H7 (cell line): ENCODE results near the gene CDH11. TPM values are rescaled to one million over a fixed set of nuclear protein-coding genes. Genes with fewer than 3 reads are reported as not detected.

ENCODE experiments used
- DNase-seq: peaks from one replicate; pipeline ENCODE4 v3.0.0; 2012
- H3K27me3 ChIP-seq: 2 replicates; pipeline ENCODE4 v1.6.0; 2011; ENCODE audit warnings: mild to moderate bottlenecking, low read length; ENCODE audit not compliant: control insufficient read depth, insufficient read depth
- H3K36me3 ChIP-seq: replicated peaks from 2 replicates; pipeline ENCODE4 v1.5.1; 2011; ENCODE audit warnings: low read length; ENCODE audit not compliant: control insufficient read depth, insufficient read depth
- H3K4me3 ChIP-seq: 2 replicates; pipeline ENCODE4 v1.5.1; 2011; ENCODE audit warnings: low read depth, mild to moderate bottlenecking, control low read depth, low read length, moderate library complexity; ENCODE audit not compliant: insufficient read depth
- total RNA-seq: library from RNA; depleted of rRNA; stranded (reverse); fragments of >200 nt; shearing (Covaris generic); gene quantifications from 2 replicates; pipeline ENCODE4 v1.2.3, GENCODE V29; 2014

CDH11 gene
- total RNA-seq, 1 experiment from 2014 or later = 12.9 TPM

GRCh38 chr16:65101009-65101408 is 20.9 kb downstream of the CDH11 start:
- H3K27me3 ChIP-seq = no peaks in the 10 kb centered on the region
- no peak overlapping the region for H3K4me3 ChIP-seq
- H3K36me3 ChIP-seq = no peaks in the 10 kb centered on the region
- no peak for DNase-seq

- H3K27me3 ChIP-seq = no peaks in the 10 kb centered on the region
- DNase-seq = no peak
- H3K4me3 ChIP-seq = no peak overlapping the region
- H3K36me3 ChIP-seq = no peaks in the 10 kb centered on the region
Observed at GRCh38 chr16:65099607-65100006, 22.3 kb downstream of the CDH11 start.

- no peak for DNase-seq
- no peaks in the 10 kb centered on the region for H3K36me3 ChIP-seq
- H3K27me3 ChIP-seq = no peaks in the 10 kb centered on the region
- H3K4me3 ChIP-seq = no peak overlapping the region
Observed at GRCh38 chr16:65098916-65099315, 22.9 kb downstream of the CDH11 start.

GRCh38 chr16:65097296-65097695 is 24.6 kb downstream of the CDH11 start:
- DNase-seq = no peak
- no peaks in the 10 kb centered on the region for H3K36me3 ChIP-seq
- H3K27me3 ChIP-seq = no peaks in the 10 kb centered on the region
- H3K4me3 ChIP-seq = no peak overlapping the region

- Histone ChIP-seq H3K4me3 (no peak overlapping the region), H3K27me3 (no peaks in the 10 kb centered on the region), H3K36me3 (no peaks in the 10 kb centered on the region)
- DNase-seq = no peak
Observed at GRCh38 chr16:65095906-65096305, 26.0 kb downstream of the CDH11 start.

- Histone ChIP-seq H3K27me3 (no peaks in the 10 kb centered on the region), H3K4me3 (no peak overlapping the region), H3K36me3 (no peaks in the 10 kb centered on the region)
- DNase-seq = no peak
Observed at GRCh38 chr16:65095090-65095728, 26.7 kb downstream of the CDH11 start.

GRCh38 chr16:65094009-65094408 is 27.9 kb downstream of the CDH11 start:
- DNase-seq = no peak
- H3K36me3 ChIP-seq = no peaks in the 10 kb centered on the region
- no peak overlapping the region for H3K4me3 ChIP-seq
- no peaks in the 10 kb centered on the region for H3K27me3 ChIP-seq

- DNase-seq = no peak
- H3K36me3 ChIP-seq = no peaks in the 10 kb centered on the region
- no peak overlapping the region for H3K4me3 ChIP-seq
- no peaks in the 10 kb centered on the region for H3K27me3 ChIP-seq
Observed at GRCh38 chr16:65083164-65083857, 38.6 kb downstream of the CDH11 start.

GRCh38 chr16:65079549-65079948 is 42.3 kb downstream of the CDH11 start:
- no peaks in the 10 kb centered on the region for H3K27me3 ChIP-seq
- no peak for DNase-seq
- H3K36me3 ChIP-seq = no peaks in the 10 kb centered on the region
- no peak overlapping the region for H3K4me3 ChIP-seq

GRCh38 chr16:65077181-65077580 is 44.7 kb downstream of the CDH11 start:
- Histone ChIP-seq H3K27me3 (no peaks in the 10 kb centered on the region), H3K4me3 (no peak overlapping the region), H3K36me3 (no peaks in the 10 kb centered on the region)
- DNase-seq = no peak

GRCh38 chr16:65075877-65076276 is 46.0 kb downstream of the CDH11 start:
- Histone ChIP-seq H3K27me3 (no peaks in the 10 kb centered on the region), H3K4me3 (no peak overlapping the region), H3K36me3 (no peaks in the 10 kb centered on the region)
- no peak for DNase-seq

- Histone ChIP-seq H3K27me3 (no peaks in the 10 kb centered on the region), H3K4me3 (no peak overlapping the region), H3K36me3 (no peaks in the 10 kb centered on the region)
- no peak for DNase-seq
Observed at GRCh38 chr16:65071433-65072311, 50.2 kb downstream of the CDH11 start.

GRCh38 chr16:65070831-65071432 is 50.9 kb downstream of the CDH11 start:
- no peak for DNase-seq
- H3K36me3 ChIP-seq = no peaks in the 10 kb centered on the region
- no peak overlapping the region for H3K4me3 ChIP-seq
- no peaks in the 10 kb centered on the region for H3K27me3 ChIP-seq

GRCh38 chr16:65069766-65070165 is 52.1 kb downstream of the CDH11 start:
- Histone ChIP-seq H3K36me3 (no peaks in the 10 kb centered on the region), H3K27me3 (no peaks in the 10 kb centered on the region), H3K4me3 (no peak overlapping the region)
- no peak for DNase-seq
